ENCODE measurements around the gene LITAFD.
A peak's percentile ranks its signal among the peaks of the same experiment; 100 is the strongest.
"Not testable (repeated sequence)": the region's sequence is repeated elsewhere in the genome, so short reads cannot be mapped to it uniquely, and the experiment has no call there.

The LITAFD gene

DNA sequence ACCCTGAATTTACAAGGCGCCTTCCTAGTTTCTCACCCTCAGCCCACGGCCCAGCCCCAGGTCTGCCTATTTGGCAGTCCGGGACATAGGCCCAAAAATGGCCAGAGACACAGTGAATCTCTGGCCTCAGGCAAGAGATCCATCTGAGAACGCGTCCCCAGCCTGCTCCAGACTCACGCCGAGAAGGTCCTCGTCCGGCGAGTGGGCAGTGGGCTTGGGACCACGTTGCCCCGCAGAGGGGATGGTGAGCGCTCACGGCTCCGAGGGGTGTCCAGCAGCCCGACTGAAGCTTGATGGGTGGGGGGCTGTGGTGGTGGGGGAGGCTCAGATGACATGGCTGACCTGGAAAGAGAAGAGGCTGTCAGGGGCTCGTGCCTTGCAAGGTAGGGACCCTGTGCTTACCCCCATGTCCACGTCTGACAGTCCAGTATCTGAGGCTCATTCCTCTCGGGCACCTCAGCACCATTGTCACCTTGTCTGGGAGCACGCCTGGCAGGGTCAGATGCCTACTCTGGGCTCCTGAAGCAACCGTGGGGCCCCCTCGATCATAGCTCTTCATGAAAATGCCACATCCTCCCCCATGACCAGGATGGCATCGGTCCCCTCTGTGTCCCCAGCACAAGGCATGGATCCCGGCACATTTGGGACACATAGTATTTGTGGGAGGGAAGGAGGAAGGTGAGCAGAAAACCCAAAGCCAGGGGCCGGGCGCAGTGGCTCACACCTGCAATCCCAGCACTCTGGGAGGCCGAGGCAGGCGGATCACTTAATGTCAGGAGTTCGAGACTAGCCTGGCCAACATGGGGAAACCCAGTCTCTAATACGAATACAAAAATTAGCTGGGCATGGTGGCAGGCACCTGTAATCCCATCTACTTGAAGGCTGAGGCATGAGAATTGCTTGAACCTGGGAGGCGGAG is 22.9 kb upstream of the LITAFD start:
- ATAC-seq (no peak), DNase-seq (no peak)

DNA sequence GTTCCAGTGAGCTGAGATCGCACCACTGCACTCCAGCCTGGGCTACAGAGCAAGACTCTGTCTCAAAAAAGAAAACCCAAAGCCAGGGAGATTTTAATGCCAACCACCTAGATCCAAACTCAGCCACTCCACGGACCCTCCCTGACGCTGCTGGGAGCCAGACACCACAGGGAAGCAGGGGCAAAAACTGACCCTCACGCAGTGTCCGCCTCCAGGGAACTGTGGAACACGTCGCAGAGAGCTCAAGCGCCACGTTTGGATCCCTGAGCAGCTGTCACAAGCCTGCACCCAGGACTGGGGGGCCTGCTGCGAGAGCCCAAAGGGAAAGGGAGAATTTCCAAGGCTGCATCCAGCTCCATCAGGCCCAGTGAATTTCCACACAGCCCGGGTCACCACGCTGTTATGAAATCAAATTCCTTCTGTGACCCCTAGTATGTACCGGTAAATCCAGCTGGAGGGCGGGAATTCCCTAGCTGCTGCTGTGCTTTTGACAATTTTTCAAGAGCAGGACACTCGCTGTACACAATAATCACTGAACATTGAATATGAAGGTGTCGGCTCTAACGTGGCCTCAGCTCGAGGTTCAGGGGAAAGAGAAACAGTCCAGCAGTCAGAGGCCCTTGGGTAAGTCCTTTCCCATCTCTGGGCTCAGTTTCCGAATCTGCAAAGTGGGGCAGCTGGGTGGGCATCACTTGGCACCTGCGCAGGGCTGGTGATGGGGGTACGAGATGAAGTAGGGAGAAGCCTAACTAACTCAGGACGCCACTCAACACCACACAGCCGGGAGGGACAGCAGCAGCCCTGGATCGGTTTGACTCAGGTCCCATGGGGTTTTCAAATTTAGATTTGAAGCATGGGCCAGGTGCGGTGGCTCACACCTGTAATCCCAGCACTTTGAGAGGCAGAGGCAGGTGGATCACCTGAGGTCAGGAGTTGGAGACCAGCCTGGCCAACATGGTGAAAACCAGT is 22.0 kb upstream of the LITAFD start:
- ATAC-seq (no peak), DNase-seq (no peak)

DNA sequence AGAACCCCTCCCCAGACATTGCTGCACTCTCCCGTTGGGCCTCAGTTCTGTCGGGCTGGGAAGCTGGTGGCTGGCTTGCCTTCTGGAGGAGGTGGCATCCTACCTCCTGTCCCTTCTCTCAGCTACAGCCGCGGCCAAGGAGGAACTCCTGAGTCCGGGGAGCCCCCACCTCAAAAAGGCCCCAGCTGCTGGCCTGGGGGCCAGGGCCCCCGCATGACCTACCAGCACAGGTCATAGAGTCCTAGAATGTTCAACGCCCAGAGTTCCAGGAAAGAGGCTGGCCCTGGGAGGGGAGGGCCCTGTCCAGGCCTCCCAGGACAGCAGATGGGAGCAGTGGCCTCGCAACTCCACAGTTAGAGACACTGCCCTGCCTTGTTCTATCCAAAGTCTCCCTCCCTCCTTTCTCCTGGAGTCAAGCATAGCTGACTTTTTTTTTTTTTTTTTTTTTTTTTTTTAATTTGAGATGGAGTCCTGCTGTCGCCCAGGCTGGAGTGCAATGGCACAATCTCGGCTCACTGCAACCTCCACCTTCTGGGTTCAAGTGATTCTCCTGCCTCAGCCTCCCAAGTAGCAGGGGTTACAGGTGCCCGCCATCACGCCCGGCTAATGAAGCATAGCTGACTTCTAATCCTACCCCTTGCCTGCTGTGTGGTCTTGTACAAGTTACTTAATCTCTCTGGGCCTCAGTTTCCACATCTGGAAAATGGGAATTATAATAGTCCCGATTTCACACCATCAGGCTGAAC is 20.4 kb upstream of the LITAFD start:
- ATAC-seq (no peak), DNase-seq (no peak)

DNA sequence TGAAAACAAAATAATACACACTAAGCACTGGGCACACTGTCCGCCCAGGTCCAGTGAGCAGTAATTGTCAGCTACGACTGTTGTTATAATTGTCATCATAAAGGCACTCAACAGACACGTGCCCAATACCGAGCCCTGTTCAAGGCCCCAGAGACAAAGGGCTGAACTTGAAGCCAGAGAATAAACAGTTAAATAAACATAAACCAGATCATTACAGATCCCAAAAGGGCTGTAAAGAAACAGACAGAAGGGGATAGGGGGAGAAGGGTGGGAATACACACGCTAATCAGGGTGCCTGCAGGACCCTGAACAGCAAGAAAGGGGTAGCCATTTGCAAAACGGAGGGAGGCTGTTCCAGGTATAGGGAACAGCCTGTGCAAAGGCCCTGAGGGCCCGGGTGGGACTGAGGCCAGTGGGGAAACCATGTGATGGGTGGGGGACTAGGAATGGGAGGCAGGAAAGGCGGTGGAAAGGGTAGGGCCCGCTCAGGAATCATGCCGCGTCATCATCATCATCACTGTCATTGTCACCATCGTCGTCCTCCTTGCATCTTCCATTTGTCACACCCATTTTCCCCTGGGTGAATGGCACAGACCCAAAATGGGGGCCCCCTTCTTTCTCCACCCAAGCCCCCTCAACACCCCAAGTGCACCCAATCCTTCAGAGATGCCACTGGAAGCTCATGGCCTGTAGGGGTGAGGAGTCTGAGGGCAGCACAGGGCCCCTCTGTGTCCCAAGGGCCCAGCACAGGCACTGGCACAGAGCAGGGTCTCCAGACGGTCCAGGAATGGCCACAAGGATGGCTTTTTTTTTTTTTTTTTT is 19.6 kb upstream of the LITAFD start:
- no peak for DNase-seq
- ATAC-seq: no peak

DNA sequence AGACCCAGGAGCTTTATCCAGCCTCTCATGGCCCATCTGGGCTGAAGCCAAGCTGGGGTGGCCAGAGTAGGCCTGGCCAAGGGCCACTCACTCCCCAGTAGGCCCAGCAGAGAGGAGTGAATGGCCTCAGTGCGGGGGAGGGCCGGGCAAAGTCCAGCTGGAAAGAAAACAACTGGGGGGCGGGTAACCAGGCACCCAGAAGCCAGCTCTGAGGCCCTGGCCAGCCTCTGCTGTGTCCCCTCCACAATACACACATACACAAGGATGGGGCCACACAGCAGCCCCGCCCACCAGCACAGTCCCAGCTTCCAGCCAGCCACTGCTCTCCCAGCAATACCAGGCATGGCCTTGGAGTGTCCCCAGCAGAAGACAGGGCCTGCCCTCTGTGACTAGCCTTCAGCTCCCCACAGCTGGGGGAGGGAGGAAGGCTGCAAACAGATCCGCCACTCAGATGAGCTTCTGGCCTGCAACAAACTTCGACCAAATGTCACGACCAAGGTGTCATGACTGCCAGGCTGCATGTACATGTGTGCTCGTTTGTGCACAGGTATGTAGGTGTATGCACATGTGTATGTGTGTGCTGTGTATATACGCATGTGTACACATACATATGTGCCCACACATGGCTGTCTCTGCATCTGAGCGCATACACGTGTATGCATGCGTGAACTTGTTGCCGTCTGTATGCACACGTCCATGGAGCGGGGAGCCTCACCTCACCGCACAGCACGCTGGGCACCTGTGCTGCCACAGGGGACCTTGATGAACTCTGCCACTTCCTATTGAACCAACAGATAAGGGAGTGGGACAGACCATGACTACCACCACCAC is 18.3 kb upstream of the LITAFD start:
- DNase-seq (no peak), ATAC-seq (no peak)

DNA sequence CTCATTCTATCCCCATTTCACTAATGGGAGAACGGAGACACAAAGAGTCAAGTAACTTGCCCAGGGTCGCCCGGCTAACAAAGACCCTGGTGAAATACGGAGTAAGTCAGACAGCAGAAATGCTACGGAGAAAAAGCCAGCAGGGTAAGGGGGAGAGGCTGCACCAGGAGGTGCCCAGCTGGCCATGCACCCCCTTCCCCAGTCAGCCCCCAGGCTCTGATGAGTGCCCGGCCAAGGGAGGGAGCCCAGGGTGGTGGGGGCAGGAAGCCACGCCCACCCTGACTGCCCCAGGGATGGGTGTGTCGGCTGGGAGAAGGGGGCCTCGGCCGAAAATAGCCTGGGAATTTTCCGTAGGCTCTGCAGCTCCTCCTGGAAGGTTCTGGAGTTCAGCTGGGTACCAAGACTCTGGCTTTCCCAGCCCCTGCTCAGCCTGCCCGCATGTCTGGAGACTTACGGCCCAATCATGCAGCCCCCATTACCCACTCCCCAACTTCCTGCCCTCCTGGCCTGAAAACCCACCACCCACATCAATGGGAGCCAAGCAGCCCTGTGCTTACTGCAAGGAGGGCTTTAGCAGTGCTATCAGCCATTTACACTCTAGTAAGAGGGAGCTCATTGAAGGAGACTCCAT is 17.6 kb upstream of the LITAFD start:
- ATAC-seq (no peak), DNase-seq (no peak)

GRCh38 chr16:8865145-8865882 is 16.8 kb upstream of the LITAFD start:
- DNase-seq (no peak), ATAC-seq (no peak)

DNA sequence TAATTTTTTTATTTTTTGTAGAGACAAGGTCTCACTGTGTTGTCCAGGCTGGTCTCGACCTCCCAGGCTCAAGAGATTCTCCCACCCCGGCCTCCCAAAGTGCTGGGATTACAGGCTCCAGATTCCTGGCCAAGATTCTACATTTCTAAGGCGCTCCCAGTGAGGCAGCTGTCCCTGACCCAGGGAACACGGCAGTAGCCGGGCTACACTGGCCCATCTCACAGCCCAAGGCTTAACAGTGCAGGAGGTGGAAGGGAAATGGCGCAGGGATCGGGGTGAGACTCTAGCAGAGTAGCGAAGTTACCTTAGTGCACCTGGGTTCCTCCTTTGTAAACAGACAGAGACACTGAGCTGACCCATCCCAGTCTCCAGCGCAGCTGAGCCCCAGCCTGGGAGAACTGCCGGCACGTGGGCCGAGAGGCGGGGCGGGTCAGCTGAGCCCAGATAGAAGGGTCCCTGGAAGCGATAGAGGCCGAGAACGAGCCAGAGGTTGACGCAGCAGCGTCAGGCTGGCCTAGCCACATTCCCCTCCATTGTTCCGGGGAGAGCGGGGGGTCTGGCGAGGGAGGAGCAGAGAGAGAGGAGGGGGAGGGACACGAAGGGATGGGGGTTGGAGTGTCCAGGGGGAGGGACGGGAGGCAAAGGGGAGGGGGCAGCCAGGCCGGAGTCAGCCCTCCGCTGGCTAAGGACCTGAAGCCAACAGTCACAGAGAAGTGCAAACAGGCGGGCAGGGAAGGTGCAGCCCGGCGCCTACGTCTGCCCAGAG is 15.8 kb upstream of the LITAFD start:
- no peak for DNase-seq
- ATAC-seq: no peak

DNA sequence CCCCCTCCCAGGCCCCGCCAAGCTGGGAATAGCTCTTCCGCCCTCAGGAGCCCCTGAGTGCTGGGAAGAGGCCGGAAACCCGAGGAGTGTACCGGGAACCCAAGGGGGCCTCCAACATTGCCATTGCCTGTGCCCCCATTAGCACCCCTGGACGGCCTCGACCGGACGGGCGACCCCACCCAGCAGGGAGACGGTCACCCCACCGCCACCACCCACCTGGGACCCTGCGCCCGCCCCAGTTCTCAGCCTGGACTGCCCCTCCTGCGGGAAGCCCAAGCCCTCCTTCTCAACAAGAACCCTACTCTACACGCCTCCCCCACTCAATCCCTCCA is 15.3 kb upstream of the LITAFD start:
- ATAC-seq (no peak), DNase-seq (no peak)

DNA sequence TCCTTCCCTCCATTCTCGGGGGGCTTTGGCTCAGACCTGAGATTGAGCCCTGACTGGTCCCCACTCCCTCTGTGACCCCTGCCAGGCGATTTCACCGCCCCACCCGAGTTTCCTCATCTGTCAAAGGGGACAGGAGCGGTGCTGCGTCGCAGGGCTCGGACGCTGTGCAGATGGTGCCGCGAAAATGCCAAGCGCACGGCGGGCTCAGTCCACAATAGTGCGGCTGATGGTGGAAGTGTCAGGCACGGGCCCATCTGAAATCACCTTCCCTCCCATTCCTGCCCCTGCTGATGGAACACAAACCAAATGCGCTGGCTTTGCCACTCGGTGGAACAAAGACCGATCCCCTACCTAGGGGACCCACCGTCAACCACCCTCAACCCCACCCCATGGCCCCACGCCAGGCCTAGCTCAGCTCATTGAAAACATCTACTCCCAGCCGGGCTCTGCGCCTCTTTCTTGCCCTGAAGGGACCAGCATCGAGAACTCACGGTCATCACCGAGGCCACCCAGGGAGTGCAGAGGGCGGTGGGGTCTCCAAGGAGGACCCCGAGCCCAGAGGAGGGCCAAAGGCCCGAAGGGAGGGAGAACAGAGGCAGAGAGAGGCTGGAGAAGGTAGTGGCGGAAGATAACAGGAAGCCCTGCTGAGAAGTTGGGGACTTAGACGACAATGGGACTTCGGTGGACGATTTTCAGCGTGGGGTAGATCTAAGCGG is 14.8 kb upstream of the LITAFD start:
- peak; percentile 35 for DNase-seq
- no peak for ATAC-seq

- no peak for ATAC-seq
- DNase-seq: no peak
Observed at GRCh38 chr16:8867932-8868415, 14.2 kb upstream of the LITAFD start.

DNA sequence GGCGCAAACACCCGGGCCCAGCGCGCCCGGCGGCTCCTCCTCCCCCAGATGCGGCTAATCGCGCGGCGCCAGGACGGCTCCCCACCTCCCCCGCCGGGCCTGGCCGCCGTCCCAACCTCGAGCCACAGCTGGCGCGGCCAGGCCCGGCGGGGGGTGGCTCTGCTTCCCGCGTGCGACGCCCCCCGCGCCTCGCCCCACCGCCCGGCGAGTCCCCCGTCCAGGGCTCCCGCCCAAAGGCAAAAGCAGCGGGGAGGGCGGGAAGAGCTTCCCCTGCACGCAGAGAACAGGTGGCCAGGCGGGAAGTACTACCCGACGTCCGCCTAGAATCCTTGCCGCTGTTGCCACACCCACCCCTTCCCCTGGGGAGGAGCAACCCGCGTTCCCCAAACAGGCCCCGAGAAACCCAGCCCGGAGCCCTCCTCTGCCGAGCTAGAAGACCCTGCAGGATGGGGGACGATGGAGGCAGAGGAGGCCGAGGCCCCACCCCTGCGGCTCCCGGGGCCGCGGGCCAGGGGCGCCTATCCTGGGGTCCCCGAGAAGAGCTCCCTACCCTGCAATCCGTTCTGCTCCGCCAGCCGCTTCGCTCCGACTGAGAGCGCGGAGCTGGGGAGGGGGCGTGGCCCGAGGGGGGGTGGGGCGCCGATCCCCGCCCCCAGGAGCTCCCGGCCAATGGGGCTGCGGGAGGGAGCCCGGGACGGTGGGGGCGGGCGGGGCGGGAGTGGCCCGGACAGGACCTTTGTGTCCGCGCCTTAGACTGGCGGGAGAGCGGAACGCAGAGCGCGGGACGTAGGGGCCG is 13.5 kb upstream of the LITAFD start, which contains the start of gene CARHSP1:
Gene CARHSP1, minus strand, starts transcription at position 591 of the 796 bp plus-strand sequence. CDS start 9,678 bp downstream, outside the sequence.
- peak; percentile 91 for DNase-seq
- ATAC-seq: peak; percentile 78

- peak; percentile 30 for DNase-seq
- no peak for ATAC-seq
Observed at GRCh38 chr16:8869212-8869987, 12.8 kb upstream of the LITAFD start.

- not testable (repeated sequence) for DNase-seq, ATAC-seq
Observed at GRCh38 chr16:8869988-8870241, 12.2 kb upstream of the LITAFD start.

GRCh38 chr16:8872071-8872470 is 10.1 kb upstream of the LITAFD start:
- ATAC-seq (no peak), DNase-seq (no peak)

Measured in stimulated activated naive CD8-positive, alpha-beta T cell treated with anti-CD3 and anti-CD28 coated beads, Interleukin-15, Interleukin-2, amounts not matched to agents 100 U/mL and 50 U/mL, for 24 hours (primary cell).